HG02642 (cell line): ENCODE measurements around the gene BMAL1.

ENCODE experiments used
- ATAC-seq: cut with Tn5 transposase; IDR thresholded peaks from one replicate; pipeline ENCODE4 v1.9.1; 2021; ENCODE audit warnings: mild to moderate bottlenecking; ENCODE audit not compliant: unreplicated experiment, poor library complexity

Gene BMAL1

DNA sequence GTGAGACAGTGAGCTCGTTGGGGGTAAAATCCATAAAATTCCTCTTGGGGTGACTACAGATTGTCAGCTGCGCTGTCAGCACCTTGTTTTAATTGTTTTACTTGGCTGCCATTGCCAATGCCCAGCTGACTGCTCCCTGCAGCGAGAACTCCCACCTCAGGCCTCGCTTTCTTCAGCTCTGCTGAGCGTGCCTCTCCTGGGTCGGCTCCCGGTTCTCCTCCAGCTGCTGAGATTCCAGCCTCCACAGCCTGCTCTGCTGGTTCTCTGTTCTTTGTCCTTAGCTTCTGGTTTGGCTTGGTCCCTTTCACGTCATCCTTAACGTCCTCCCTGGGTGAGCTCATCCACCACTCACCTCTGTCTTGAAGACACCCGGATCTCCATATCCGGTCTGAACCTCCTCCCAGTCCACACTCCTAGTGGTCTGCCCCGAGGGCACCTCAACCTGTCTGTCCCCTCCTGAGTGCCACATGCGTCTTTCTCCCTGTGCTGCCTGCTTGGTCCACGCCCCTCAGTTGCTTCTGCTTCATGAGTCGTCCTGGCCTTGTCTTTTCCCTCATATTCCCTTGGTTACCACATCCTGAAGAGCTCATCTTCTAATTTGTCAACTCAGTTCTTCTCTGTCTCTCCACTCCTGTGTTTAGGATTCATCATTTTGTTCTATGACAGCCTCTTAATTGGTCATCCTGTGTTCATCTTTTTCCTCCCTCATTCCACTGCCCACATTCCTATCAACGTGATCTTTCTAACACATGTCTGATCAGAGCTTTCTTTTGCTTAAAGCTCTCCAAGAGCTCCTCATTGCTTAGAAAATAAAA is 35.6 kb downstream of the BMAL1 start:
- ATAC-seq: no peak

- ATAC-seq: no peak
Observed at GRCh38 chr11:13314676-13315394, 37.2 kb downstream of the BMAL1 start.

DNA sequence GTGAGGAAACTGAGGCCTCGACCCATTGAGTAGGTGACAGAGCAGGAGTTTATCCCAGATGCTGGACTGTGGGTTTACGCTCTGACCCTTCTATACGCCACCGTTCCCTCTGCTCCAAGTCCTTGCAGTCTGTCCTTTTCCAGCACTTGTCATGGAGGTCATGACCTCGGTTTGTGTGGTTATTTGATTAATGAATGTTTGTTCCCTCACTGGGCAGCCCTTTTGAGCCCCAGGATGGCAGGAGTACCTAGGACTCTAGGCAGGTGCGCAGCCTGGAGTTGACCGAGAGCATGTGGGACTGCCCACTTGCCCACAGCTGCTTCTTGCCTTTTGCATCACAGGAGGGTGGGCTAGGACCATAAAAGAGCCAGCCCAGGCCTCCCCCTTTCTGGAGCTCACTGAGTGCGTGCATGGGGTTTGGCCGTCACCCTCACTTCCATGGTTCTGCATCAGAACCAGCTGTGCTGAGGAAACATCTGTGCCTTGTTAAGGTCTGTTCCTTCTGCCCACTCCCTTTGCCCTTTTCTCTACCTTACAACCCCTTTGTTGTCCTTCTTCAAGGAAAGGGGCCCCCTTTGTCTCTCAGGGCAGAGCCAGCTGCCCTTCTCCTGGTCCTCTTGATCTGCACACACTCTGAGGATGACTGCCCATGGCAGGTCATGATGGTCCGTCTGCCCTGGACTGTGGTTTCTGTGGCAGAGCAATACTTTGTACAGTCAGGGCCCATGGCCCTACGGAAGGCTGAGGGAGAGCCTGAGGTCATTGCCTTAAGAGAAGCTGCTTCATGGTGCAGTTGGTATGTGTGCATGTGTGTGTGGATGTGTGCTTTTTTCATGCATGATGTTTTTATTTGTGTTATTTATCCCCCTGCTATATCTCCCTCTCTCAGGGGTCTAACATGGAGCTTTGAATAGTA is 38.2 kb downstream of the BMAL1 start:
- ATAC-seq: no peak

DNA sequence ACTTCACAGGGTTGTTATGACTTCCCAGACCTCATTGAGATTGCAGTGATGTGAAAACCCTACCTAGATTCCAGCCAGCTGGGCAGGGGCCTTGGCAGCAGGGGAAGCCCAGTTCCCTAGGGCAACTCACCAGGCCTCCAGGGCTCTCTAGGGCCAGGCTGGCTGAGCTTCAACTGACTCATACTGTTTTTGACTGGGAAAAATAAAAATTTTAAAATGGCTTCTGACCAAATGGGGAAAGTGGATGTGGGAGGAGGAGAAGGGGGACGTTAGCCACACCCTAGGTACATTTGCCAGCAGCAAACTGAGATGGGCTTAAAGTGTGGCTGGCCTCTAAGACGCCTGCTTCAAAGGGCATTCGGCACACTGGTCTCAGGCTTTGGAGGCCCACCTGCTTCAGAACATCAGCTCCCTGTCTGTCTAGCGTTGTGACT is 39.0 kb downstream of the BMAL1 start:
- ATAC-seq: no peak

DNA sequence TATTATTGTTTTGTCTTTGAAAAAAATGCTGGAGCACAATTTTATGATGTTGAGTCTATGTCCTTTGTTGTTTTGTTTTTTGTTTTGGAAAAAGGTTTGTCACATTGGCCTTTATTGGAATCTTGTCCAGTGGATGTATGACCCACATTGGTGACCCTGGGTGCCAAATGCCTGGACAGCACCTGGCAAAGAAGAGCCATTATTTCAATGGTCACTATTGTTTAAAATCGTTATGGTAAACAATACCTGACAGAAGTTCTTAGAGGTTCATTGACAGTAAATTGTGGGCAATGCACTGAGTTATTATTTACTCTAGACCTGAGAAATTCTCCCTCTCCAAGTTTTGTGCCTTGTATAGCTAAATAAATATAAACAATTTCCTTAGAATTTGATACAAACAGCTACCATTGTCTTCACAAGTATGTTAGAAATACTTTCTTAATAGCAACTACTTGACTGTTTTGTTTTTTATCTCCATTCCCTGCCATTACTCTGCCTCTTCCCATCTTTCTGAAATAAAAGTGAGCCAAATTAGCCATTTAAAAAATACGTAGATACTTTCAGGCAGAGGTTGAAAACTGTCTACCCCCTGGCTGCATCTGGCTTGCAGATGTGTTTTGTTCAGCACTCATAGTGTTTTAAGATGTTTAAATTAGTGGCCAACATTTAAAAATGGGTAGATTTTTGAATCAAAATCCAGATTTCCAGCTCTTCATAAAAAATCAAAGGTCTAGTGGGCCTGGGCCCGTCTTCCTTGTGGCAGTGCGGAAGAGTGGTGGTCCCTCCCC is 39.9 kb downstream of the BMAL1 start:
- no peak for ATAC-seq

GRCh38 chr11:13318498-13319295 is 41.1 kb downstream of the BMAL1 start:
- ATAC-seq: peak; percentile 79

DNA sequence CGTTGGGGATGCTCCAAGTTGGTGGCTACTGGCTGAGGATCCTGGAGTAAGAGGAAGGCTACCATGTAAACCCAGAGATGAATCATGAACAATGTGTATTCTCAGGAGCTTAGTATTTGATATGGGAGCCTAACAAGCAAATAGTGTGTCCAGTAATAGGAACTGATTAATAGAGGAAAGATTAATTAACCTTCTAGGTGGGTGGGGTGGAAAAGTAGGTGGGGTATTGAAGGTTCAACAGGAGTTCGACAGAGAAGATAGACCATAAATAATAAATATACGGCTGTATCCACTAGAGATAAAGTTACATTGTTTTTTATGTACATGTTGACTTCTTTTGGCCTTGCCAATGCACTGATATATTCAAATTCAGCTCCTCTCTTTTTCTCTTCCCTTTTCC is 43.1 kb downstream of the BMAL1 start:
- no peak for ATAC-seq

DNA sequence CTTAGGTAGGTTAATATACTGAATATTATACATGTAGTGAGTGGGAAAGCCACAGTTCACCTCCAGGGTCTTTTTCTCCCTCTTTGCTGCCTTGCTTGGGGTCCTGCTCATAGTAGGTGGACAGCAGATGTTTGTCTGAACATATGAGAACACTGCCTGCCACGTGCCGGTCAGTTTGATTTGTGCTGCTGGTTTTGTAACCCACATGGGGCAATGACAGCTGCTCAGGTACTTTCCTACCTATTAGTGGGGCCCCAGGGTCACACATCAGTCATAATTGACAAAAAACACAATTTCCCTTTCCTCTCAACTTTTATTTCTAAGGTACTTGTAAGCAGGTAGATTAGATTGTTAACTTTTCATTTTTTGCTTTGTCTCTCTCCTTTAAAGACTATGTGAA is 43.8 kb downstream of the BMAL1 start:
- ATAC-seq: no peak

GRCh38 chr11:13324141-13324540 is 46.6 kb downstream of the BMAL1 start:
- no peak for ATAC-seq

DNA sequence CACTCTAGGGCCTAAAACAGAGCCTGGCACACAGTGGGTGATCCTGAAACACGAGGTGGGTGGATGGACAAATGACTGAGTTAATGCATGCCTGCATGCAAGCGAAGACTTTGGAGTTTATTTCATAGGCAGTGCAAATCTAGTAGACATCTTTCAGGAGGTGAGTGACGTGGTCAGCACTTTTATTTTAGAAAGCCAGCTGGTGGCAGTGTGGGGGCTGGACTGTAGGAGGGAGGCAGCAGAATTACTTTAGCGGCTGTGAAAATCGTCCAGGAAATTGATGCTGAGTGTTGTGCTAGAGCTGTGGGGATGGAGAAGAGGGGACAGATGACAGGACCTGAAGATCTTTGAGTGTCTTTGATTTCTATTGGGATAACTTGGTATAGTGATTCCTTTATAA is 47.1 kb downstream of the BMAL1 start:
- no peak for ATAC-seq

- ATAC-seq: no peak
Observed at GRCh38 chr11:13327421-13327820, 49.8 kb downstream of the BMAL1 start.

DNA sequence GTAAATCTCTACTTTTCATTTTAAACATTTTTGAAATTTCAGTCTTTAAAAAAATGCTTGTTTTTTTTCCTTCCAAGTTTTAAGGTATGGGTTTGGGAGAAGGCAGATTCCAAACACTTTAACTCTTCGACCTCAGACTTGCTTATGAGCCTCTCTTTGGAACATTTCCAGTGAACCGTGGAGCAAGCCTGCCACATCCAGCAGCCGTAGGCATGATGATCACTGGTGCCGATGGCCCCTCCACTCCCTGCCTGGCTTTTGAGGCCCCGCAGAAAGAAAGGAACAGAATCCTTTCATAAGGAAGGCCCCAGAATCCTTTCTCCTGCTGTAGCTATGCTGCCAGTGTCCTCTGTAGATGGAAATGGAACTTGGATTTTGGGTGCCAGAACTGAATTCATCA is 50.7 kb downstream of the BMAL1 start:
- ATAC-seq: no peak

- ATAC-seq: no peak
Observed at GRCh38 chr11:13329670-13330356, 52.2 kb downstream of the BMAL1 start.

DNA sequence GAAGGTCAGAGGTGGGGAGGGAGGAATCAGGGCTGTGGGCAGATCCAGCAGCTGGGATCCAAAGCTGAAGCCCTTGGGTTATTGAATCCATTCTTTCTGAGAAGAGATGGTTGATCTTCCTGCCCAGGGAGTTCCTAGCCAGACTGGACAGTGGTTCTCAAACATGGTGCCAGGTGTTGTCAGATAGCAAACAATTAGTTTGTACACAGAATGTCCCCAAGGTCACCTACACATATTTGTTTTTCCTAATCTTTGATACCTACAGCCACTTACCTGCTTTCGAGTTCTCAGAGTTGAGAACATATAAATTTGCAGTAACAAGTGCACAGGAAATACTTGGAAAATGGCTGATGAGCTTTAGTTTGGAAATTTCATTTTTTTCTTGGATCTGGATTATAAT is 54.5 kb downstream of the BMAL1 start:
- ATAC-seq: no peak

DNA sequence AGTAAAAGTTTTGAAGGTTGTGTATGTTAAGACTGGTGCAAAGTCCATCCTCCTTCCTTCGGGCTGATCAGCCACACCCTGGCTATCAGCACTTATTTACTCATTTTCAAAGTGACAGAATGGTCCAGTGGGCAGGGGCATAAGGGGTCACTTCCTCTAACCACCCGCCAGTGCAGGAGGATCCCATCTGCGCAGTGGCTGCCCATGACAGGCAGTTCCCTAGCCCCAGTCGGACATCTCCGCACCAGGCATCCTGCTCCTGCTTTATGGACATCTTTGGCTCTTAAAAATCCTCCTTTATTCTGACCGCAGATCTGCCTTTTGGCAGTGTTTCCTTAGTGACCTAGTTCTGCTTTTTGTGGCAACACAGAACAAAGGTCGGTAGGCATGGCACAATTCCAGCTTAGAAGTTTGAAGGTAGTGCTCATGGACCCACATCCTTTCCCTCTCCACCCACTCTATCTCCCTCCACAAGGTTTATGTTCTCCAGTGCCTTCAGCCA is 55.9 kb downstream of the BMAL1 start:
- no peak for ATAC-seq

DNA sequence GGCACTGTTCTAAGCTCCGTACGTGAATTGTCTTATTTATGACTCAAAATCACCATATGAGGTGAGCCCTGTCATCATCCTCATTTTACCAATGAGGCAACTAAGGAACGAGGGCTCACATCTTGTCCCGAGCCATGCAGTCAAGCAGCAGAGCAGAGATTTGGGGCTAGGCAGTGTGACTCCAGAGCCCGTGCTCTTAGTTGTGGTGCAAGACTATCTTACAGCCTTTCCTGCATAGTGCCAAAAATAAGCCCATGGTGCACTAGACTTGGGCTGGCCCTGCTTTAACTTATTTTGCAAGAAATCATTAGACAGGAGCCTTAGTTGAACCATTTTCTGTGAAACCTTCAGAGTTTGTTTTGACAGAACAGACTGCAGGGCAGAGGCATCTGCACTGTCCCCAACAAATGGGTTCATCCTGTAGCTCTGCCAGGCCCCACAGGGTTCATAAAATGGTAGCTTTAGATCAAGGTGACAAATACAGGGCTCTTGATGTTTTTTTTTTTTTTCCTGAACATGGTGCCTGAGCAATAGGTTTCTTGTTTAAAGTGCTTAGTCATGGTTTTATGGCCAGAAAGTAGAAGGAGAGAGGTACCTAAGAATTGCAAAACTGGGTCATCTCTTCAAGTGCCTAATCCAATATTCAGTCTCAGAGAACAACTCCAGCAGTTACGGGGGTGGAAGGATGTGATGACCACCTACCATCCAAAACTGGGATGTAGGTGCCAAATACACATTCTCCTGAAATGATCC is 56.6 kb downstream of the BMAL1 start:
- no peak for ATAC-seq

DNA sequence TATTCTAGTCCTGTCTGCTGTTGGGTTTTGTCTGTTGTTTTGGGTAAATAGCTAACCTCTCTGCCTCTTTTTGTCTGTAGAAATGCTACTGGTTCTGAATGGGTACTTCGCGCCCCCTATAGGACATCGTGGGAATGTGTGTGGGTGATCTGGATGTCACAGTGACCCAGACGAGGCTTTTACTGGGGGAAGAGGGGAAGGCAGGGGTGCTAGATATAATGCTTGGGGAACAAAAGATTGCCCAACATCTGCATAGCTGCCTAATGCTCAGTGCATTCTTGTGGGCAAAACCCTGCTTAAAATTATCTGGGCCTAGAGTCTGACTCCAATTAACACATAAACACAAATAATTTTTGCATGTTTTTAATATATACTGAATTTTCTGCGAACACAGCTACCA is 57.7 kb downstream of the BMAL1 start:
- ATAC-seq: peak; percentile 58
